Measurements from ENCODE around the gene DUSP10.

Gene DUSP10

DNA sequence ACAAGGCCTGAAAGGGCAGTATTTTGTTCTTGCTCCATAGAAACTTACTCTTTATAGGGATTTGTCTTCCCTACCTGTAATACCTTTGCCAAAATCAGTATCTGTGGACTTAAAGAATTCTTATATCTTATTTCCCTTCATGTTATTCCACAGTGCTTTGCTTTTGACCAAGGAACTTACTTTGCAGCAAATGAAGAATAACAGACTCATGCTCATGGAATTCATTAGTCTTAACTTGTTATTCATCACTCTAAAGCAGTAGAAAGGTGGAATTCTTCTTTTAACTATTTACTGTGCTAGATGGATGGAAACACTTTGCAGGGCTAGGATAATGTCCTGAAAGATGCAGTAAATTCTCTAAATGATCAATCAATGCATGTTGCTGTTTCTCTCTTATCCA is 45.9 kb downstream of the DUSP10 start:
- no peak for DNase-seq (ENCODE audit: low spot score)
- FAIRE-seq: no peak

DNA sequence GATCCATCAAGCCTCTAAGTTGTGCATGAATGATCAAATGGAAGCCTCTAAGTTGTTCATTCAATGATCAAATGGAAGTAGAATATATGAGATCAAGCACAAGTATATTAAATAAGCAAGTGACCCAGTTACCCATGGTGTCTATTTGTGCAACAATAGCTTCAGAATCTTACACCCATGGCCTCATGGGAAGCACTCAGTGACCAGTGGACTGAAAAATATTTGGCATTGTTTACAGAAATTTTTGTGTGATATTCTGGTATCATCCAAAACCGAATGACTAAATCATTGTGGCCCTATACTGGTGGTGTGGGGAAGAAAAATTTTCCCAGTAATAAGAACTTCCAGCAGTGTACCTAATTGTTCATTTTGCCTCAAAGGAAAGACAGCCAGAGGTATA is 46.6 kb downstream of the DUSP10 start:
- DNase-seq (ENCODE audit: low spot score) (no peak), FAIRE-seq (no peak)

DNA sequence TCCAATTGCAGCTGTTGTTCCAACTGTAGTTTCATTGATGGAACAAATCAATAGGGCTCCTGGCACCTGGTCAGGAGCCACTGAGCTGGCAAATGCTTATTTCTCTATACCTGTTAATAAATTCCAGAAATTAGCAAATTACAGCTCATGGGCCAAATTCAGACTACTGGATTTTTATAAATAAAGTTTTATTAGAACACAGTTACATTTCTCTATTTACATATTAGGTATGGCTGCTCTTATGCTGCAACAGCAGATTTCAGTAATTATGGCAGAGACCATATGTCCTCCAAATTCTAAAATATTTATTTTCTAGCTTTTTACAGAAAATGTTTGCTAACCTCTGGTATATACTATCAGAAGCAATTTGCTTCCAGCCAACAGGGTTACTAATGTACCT is 47.8 kb downstream of the DUSP10 start:
- DNase-seq (ENCODE audit: low spot score): no peak
- no peak for FAIRE-seq

DNA sequence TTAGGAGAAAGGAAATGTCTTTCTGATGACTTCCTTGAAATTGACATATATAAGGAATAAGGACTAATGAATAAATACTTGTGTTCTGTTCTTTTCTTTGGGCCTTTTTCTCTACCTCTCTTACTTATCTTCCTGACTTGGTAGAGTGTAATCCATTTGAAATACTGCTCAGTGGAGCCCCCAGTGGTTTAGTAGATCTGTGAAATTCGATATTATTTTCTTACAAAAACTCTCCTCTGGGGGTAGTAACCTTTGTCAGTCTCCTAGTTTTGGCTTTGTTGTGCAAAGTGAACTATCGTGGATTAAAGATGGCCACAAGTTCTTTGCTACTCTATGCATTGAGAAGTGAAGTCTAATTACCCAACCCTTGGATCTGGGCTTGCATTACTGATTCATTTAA is 48.8 kb downstream of the DUSP10 start:
- FAIRE-seq (no peak), DNase-seq (ENCODE audit: low spot score) (no peak)

DNA sequence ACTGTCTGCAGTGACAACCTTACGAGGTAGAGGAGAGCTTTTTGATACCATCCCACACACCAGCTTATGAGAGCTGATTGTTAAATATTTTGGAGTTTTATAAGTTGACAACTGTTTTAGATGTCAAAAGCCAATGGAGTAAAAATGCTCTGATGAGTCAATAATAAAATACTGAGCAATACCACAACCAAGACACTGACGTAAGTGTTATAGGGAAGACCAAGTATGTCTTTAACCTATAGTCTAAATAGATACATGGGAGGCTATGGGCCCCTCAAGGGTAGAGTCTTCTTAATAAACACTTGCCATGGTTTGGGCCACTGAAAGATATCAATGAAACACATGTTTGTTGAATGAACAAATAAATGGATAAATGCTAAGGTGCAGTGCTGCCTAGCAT is 49.2 kb downstream of the DUSP10 start:
- DNase-seq (ENCODE audit: low spot score): no peak
- no peak for FAIRE-seq

DNA sequence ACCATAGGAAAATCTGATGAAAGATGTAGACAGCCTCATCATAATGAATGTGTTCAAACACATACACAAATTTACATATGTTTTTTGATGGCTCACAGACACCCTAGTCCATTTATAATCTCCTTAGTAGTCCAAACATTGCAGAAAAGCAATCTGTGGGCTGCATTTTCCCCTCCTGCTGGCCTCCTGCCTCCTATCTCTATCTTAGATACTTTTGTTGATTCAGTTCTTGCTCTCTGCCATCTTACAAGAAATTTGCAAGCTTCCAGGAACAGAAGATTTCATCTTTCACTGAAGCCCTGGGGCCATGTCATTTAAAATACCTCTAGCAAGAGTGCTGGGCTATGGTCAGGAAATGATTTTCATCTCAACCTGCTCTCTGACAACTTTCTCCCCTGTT is 50.6 kb downstream of the DUSP10 start:
- FAIRE-seq (no peak), DNase-seq (ENCODE audit: low spot score) (no peak)

DNA sequence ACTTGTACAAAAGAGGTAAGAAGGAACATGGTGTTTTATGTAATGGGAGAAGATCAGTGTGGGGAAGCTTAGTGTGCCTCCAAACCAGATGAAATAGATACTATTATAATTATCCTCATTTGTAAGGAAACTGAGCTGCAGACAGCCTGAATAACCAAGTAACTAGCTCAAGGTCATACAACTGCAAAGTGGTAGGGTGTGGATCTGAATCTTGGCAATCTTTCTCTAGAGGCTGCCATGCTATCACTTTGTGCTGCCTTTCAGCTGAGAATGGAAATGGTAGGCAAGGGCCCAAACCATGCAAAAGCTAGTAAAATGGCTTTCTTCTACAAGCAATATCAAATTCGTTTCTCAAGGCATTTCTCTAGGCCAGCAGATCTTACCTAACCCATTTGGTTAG is 51.0 kb downstream of the DUSP10 start:
- DNase-seq (ENCODE audit: low spot score) (no peak), FAIRE-seq (no peak)

DNA sequence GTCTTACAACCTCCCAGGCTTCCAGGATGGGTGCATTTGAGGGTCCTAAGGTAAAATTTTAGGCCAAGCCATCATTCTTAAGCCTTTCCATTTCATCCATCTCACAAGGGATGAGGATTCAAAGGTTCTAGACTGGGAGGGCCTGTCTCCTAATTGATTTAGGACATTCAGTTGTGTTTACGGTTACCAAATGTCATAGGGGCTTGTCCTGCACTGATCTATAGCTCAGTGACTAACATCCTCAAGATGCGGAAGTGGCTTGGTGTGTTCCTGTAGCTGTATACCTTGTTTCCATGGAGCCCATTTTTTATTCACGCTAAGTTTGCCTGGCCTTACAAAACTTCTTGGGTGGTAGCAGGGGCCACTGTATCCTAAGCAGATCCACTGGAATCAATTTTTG is 52.8 kb downstream of the DUSP10 start:
- DNase-seq (ENCODE audit: low spot score) (no peak), FAIRE-seq (no peak)

DNA sequence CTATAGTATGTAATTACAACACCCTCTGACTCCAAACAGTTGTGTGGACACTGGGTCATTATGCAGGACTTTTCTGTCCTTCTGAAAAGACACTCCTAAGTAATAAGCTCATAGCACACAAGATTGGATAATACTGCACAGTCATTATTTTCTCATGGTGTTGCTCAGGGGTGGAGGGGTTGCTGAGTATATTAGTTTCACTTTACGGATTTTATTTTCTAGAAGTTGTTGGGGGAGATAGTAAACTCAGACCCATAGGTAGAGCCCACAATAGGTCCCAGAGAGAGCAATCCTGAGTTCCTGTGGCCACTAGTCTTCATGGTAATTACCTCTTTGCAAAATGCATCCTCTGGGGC is 53.4 kb downstream of the DUSP10 start:
- no peak for FAIRE-seq

DNA sequence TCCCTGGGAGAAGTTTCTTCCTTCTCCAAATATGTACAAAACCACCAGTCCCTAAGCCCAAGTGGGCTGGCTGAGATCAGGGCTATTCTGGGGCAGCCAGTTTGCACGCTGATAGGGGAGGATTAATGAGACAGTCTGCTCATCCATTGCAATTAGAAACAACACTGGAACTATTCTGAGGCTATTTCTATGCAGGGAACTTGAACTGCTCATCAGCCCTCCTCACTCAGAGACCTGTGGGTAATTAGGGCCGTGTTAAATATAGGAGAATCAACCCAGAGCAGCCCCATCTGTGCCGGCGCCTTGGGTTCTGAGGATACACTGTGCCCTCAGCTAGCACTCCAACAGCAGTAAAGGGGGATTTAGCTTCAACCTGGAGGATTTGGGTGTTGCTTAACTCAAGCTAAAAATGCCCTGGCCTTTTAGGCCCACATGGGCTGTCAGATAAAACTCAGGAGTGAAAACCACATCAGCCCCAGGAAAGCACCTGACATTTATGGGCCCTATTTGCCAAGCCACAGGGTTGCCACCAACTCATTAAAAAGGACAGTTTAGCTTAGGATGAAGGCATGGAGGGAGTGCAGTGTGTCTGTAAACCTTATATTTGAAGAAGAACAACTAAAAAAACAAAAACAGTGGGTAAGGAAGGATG is 53.9 kb downstream of the DUSP10 start:
- DNase-seq (ENCODE audit: low spot score): no peak
- FAIRE-seq: no peak

More for the DNA sequence above, 53.4 kb downstream of the DUSP10 start:
- no peak for DNase-seq (ENCODE audit: low spot score)

DNA sequence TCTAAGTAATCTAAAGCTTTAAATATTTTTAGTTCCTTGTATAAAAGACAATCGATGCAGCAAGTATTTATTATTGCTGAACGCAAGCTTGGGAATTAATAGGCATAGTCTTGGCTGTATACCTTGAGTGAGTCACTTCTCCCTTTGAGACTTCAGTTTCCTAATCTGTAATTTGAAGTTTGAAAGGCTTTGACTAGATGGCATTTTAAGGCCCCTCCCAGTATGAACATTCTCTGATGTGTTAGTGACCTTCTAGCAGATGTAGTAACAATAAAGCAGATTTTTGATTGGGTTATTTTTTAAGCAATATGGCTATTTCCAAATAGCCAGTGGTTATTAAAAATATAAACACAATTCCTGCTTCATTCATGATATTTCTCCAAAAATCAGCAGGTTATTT is 58.2 kb downstream of the DUSP10 start:
- DNase-seq (ENCODE audit: low spot score) (no peak), FAIRE-seq (no peak)

DNA sequence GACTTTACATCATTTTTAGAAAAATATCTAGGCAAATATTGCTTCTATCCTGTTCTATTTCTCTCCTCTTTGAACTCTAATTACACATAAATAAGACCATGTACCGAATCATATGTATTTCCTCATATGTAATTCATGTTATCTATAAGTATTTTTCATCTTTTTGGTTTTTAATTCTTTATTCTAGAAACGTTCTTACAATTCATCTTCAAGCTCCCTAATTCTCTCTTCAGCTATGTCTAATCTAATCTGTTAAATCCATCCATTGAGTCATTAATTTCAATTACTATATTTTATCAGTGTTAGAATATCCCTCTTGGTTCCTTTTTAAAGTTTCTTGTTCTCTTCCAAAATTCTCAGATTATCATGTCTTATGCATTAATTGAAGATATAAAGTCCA is 61.8 kb downstream of the DUSP10 start:
- DNase-seq (ENCODE audit: low spot score) (no peak), FAIRE-seq (peak; percentile 12)

DNA sequence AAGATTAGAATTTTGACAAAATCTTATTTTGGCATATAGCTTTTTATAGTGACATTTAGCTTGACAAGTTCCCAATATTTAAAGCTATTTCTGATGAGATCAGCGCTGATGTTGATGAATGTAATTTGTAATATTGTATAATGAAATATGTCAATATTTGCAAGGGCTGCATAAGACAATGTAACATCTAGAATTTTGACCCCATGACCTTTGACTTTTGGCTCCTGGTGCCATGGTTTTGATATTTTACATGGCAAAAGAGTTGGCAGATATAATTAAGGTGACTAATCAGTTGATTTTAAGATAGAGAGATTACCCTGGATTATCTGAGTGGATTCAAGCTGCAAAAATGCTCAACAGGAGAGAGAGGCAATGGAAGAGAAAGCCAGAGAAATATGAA is 63.9 kb downstream of the DUSP10 start:
- DNase-seq (ENCODE audit: low spot score) (no peak), FAIRE-seq (no peak)

DNA sequence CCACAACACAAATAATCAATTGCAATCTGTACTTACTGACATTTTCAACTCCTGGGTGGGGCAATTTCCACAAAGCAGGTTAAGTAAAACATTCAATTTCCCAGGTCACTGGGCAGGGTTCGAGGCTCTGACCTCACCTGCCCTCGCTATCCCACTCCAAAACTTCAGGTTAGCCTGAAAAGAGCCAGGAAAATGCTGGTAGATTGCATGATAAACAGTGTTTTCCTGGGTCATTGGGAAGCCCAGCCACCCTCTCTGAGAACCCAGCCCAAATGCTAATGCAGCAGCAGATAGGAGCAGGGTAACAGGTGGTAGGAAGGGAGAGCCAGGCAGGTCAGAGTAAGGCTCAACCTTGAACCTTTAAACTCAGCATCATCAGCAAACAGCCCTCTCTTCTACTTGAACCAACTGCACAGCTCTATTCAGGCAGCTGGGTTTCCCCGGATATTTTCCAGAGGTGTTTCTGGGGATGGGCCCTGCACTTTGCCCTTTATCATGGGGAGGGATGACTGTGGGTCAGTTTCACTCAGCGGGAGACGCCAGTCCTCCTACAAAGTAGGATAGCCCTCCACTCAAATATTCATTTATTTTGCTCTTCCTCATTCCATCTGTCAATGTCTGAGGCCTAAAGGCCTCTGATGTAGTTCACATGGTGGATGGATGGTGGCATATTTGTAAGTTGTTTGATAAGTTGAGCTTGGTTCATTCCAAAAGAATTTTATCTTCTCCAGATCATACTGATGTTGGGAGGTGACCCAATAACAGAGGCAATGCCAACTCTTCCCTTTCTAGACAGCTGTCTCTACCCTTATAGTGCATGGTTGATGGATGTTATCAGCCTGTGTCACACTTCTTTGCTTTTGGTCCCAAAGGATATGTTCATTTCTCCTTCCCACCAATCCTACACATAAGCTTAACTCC is 65.7 kb downstream of the DUSP10 start:
- no peak for DNase-seq (ENCODE audit: low spot score)
- FAIRE-seq: no peak

DNA sequence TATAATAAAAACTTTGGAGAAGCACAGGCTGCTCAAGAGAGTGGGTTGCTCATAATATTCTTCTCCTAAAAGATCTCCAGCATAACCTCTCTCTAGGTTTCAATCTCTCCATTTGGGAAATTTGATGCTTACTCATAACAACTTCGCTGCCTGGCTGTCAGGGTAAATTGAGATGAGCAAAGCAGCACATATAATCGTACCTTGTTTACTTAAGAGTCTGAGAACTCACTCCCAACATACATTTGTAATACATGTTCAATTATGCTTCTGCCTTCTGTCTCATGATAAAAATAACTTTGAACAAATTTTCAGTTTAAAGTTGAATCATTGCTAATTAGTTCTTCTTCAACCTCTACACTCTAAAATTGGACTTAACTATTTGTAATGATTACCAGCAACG is 68.9 kb downstream of the DUSP10 start:
- no peak for FAIRE-seq
- no peak for DNase-seq (ENCODE audit: low spot score)

DNA sequence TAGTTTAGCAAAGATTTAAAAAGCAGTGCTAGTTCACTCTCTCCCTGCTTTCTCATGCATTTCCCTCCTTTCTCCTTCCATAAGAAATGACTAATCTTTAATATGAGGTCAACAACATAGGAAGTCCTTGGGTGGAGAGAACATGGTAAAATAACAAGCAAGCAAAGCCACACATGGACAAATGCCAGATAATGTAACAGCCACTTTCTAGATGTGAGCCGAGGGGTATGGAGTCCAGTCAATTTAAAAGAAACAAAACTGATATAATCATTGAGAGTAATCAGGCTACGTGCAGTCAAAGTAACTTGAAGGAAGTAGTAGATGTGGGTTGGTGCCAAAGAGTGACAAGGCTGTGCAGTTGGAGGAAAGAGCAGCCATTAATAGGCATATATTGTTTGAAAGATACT is 69.6 kb downstream of the DUSP10 start:
- DNase-seq (ENCODE audit: low spot score): peak; percentile 75
- peak; percentile 90 for FAIRE-seq

DNA sequence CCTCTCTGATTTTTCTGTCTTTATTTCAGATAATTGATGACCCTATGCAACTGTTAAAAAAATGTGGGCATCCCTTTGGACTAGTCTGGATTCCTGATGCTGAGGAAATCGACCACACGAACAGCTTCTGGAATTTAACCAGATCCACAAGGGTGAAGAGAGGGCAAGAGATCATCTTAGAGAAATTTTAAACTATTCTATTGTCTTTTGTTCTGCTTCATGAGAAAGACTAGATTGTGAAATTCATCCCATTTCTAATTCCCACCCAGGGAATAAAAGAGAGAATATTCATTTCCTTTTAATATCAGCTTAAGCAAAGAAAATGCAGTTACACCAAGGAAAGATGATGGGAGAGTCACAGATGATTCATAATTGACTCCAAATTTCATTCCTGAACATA is 71.8 kb downstream of the DUSP10 start:
- no peak for DNase-seq (ENCODE audit: low spot score)
- FAIRE-seq: no peak

DNA sequence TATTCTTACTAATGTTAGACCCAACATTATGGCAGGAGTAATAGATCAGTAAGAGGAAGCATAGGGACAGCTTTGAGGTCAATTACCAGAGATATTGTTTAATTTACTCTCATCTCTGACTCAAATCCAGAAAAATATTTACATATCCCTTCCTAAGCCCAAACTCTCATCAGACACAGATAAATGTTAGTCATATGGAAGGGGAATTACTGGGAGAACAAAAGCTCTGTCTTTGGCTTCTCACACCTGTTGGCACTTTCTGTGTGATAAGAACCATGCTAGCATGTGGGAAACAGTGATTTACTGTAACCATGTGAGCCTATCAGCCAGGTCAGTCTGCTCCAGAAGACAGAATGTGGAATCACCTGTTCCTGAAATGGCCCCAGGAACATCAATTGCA is 72.4 kb downstream of the DUSP10 start:
- no peak for DNase-seq (ENCODE audit: low spot score)
- no peak for FAIRE-seq

DNA sequence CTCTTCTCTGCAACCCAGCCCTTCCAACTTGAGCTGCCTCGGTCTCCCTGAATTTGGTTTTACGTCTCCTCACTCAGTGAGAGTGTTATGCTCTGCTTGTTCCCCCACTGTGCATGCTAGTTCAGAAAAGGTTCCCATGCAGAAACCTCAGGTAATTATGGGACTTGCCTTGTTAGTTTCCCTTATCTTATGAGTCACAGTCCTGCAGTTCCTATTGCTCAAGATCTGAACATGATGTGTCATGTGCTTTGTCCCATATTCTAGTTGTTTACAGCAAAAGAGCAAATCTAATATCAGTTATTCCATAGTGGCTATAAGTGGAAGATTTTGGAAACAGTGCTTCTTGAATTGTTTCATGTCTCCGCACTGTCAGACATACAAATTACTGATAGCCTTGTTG is 74.4 kb downstream of the DUSP10 start:
- FAIRE-seq (peak; percentile 87), DNase-seq (ENCODE audit: low spot score) (peak; percentile 66)

DNA sequence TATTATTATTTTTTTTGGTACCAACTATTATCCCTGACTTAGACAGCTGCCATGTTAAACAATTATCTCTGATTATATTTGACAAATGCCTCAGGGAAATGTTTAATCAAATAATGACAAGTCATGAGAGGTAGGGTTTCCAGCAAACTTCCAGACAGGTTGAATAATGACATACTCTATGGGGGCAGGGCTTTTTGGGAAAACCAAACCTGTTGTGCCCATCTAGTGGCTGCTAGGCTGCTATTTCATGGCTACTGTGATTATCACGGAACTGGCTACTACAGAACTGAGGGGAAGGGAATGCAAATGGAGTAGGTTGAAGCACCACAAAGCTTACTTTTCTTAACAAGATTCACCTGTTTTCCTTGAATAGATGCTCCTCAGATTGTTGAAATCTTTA is 77.6 kb downstream of the DUSP10 start:
- DNase-seq (ENCODE audit: low spot score) (no peak), FAIRE-seq (no peak)

DNA sequence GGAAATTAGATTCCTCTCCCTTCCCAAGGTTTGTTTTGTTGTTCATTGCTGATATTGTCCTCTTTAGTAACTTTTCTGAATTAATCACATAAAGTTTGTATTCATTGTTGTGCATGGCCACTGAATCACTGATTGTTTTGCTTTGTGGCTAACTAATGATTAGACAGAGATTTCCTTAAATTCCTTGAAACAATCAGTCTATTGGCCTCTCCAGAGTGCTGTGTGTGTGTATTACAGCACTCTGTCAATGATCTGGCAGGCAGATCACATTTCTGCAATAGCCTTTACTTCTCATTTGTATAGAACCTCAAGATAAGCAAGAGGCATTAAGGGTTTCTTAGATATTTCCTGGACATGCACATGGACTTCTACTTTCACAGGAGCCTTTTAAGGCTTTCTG is 78.6 kb downstream of the DUSP10 start:
- DNase-seq (ENCODE audit: low spot score): no peak
- no peak for FAIRE-seq

DNA sequence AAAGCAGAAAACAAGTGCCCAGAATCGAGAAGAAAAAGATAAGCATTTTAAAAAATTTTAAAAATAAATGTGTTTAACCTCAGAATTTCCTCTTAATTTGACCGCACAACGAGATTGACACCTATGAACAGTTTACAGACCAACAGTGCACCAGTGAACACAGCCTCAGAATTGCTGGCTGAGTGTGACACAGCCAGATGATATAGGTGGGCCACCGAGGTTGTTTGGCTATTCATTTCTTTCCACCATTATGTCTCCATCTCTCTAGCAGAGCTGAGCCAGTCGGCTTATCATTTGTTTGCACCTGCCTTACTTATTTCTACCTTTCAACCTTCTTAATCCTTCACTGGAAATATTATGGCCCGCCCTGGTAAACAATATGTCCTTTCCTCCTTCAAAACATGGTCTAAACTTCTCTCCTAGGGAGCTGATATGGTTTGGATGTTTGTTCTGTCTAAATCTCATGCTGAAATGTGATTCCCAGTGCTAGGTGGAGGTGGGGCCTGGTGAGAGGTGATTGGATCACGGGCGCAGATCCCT is 86.1 kb downstream of the DUSP10 start:
- DNase-seq (ENCODE audit: low spot score): no peak
- FAIRE-seq: no peak

Measured in RCC 7860 (cell line).